Measurements from ENCODE around the gene MED20.

Gene MED20

DNA sequence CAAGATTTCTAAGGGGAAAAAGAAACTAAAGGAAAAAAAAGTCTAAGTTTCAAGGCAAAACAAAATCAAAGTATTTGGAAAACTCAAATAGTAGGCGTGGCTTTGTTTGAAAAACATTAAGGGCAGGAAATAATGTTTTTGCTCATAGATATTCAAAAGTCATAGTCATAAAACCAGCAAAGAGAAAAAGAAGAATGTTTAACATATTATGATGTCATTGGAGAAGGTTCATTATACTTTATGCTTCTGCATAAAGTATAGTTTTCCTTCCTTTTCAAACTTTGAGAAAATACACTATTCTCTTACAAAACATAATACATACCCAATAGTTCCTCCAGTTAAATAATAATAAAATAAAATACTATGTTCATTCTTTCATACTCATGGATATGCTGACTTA lies 39.4 kb downstream of the MED20 start:
- no peak for DNase-seq (ENCODE audit: extremely low spot score)
- ChIA-PET CTCF (no interaction called here), POLR2A (no interaction called here)
- TF ChIP-seq NFRKB (IDR thresholded peaks at IDR 0.05) (no peak), HDGF (IDR thresholded peaks at IDR 0.05; ENCODE audit: borderline replicate concordance) (no peak), FOXK2 (IDR thresholded peaks at IDR 0.05) (no peak), ELF4 (IDR thresholded peaks at IDR 0.05) (no peak), FOXM1 (IDR thresholded peaks at IDR 0.05; ENCODE audit: borderline replicate concordance) (no peak), LEF1 (IDR thresholded peaks at IDR 0.05; ENCODE audit: borderline replicate concordance) (no peak), ARNT (IDR thresholded peaks at IDR 0.05) (no peak), TARDBP (IDR thresholded peaks at IDR 0.05) (no peak), SUZ12 (IDR thresholded peaks at IDR 0.05) (no peak), SP1 (IDR thresholded peaks at IDR 0.05) (no peak), BHLHE40 (IDR thresholded peaks at IDR 0.05; ENCODE audit: borderline replicate concordance) (no peak), L3MBTL2 (conservative IDR thresholded peaks at IDR 0.05) (no peak), CTBP1 (IDR thresholded peaks at IDR 0.05; ENCODE audit: borderline replicate concordance) (no peak)
- TF ChIP-seq, protein P1, sequence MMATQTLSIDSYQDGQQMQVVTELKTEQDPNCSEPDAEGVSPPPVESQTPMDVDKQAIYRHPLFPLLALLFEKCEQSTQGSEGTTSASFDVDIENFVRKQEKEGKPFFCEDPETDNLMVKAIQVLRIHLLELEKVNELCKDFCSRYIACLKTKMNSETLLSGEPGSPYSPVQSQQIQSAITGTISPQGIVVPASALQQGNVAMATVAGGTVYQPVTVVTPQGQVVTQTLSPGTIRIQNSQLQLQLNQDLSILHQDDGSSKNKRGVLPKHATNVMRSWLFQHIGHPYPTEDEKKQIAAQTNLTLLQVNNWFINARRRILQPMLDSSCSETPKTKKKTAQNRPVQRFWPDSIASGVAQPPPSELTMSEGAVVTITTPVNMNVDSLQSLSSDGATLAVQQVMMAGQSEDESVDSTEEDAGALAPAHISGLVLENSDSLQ (IDR thresholded peaks at IDR 0.05), result no peak

DNA sequence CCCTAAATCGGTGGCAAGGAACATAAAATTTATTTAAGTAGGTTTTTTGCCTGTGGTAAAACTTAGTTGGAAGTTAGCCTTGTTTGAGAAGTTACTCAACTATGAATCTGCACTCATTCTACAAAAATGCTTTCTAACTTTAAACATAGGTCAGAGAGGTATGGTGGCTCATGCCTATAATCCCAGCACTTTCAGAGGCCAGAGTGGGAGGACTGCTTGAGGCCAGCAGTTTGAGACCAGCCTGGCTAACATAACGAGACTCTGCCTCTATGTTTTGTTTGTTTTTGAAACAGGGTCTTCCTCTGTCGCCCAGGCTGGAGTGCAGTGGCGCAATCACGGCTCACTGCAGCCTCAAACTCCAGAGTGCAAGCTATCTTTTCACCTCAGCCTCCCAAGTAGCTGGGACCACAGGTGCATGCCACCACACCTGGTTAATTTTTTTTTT lies 42.0 kb downstream of the MED20 start:
- CTCF ChIA-PET, result no interaction called here

GRCh38 chr6:41878246-41878645 lies 42.7 kb downstream of the MED20 start:
- no peak for TF ChIP-seq ZNF384 (IDR thresholded peaks at IDR 0.05)
- TF ChIP-seq LEF1 (IDR thresholded peaks at IDR 0.05; ENCODE audit: borderline replicate concordance), result no peak
- TF ChIP-seq SUZ12 (IDR thresholded peaks at IDR 0.05), result no peak
- no peak for TF ChIP-seq FOXM1 (IDR thresholded peaks at IDR 0.05; ENCODE audit: borderline replicate concordance)
- TF ChIP-seq ARNT (IDR thresholded peaks at IDR 0.05), result no peak
- TF ChIP-seq BHLHE40 (IDR thresholded peaks at IDR 0.05; ENCODE audit: borderline replicate concordance), result no peak
- TF ChIP-seq FOXA1 (IDR thresholded peaks at IDR 0.05), result no peak
- TF ChIP-seq L3MBTL2 (conservative IDR thresholded peaks at IDR 0.05), result no peak
- TF ChIP-seq ELF4 (IDR thresholded peaks at IDR 0.05), result no peak
- no peak for TF ChIP-seq NFRKB (IDR thresholded peaks at IDR 0.05)
- TF ChIP-seq SP1 (IDR thresholded peaks at IDR 0.05), result no peak
- no peak for TF ChIP-seq CTBP1 (IDR thresholded peaks at IDR 0.05; ENCODE audit: borderline replicate concordance)
- TF ChIP-seq TARDBP (IDR thresholded peaks at IDR 0.05), result no peak
- TF ChIP-seq, protein P1 (IDR thresholded peaks at IDR 0.05), result no peak
- ChIA-PET POLR2A (no interaction called here), CTCF (no interaction called here)
- DNase-seq (ENCODE audit: extremely low spot score), result no peak

More for the DNA sequence above, 42.0 kb downstream of the MED20 start:
- POLR2A ChIA-PET, result no interaction called here
- TF ChIP-seq ARNT (IDR thresholded peaks at IDR 0.05) (no peak), FOXM1 (IDR thresholded peaks at IDR 0.05; ENCODE audit: borderline replicate concordance) (no peak), LEF1 (IDR thresholded peaks at IDR 0.05; ENCODE audit: borderline replicate concordance) (no peak), CTBP1 (IDR thresholded peaks at IDR 0.05; ENCODE audit: borderline replicate concordance) (no peak), HDGF (IDR thresholded peaks at IDR 0.05; ENCODE audit: borderline replicate concordance) (no peak), SP1 (IDR thresholded peaks at IDR 0.05) (no peak), TARDBP (IDR thresholded peaks at IDR 0.05) (no peak), BHLHE40 (IDR thresholded peaks at IDR 0.05; ENCODE audit: borderline replicate concordance) (no peak), FOXA1 (IDR thresholded peaks at IDR 0.05) (no peak), NFRKB (IDR thresholded peaks at IDR 0.05) (no peak), L3MBTL2 (conservative IDR thresholded peaks at IDR 0.05) (no peak), ELF4 (IDR thresholded peaks at IDR 0.05) (no peak)
- TF ChIP-seq, protein P1 (IDR thresholded peaks at IDR 0.05), result no peak
- no peak for DNase-seq (ENCODE audit: extremely low spot score)

DNA sequence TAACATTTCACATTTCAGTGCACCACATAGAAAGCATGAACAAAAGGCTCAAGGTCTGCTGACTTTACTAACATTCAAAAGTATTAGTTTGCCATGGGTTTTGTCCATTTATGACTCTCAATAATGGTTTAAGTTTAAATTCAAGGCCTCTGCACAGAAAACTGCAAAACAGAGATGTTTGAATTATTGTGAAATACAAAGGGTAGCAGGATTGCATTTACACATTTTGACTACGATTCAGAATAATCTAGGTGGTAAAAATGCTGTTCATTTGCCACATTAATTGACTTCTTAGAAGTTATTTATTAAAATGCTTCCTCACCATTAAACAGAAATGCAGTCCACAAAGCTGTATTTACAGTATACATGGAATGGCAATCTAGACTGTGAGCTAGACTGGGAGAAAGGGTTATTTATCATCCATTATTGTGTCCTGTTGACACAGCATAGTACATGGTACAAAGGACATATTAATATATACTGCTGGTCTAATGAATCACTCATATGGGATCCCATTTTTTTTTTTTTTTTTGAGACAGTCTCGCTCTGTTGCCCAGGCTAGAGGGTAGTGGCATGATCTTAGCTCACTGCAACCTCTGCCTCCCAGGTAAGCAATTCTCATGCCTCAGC lies 43.8 kb downstream of the MED20 start:
- TF ChIP-seq LEF1 (IDR thresholded peaks at IDR 0.05; ENCODE audit: borderline replicate concordance) (no peak), ZNF384 (IDR thresholded peaks at IDR 0.05) (no peak), L3MBTL2 (conservative IDR thresholded peaks at IDR 0.05) (no peak), HDGF (IDR thresholded peaks at IDR 0.05; ENCODE audit: borderline replicate concordance) (no peak), BHLHE40 (IDR thresholded peaks at IDR 0.05; ENCODE audit: borderline replicate concordance) (no peak), ELF4 (IDR thresholded peaks at IDR 0.05) (no peak), ARNT (IDR thresholded peaks at IDR 0.05) (no peak), FOXK2 (IDR thresholded peaks at IDR 0.05) (no peak), SUZ12 (IDR thresholded peaks at IDR 0.05) (no peak), TARDBP (IDR thresholded peaks at IDR 0.05) (no peak), FOXM1 (IDR thresholded peaks at IDR 0.05; ENCODE audit: borderline replicate concordance) (no peak)
- TF ChIP-seq, protein P1 (IDR thresholded peaks at IDR 0.05), result no peak
- POLR2A ChIA-PET, result no interaction called here
- no peak for DNase-seq (ENCODE audit: extremely low spot score)
- CTCF ChIA-PET, result no interaction called here

DNA sequence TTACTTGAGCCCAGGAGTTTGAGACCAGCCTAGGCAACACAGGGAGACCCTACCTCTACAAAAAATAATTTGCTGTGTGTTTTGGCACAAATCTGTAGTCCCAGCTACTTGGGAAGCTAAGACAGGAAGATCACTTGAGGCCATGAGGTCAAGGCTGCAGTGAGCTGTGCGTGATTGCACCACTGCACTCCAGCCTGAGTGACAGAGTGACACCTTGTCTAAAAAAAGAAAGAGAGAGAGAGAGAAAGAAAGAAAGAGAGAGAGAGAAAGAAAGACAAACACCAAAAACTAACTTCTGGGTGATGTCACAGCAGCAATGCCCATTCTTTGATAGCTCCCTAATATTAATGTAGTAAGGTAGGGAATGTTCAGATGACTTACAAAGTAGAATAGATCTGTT lies 46.2 kb downstream of the MED20 start:
- TF ChIP-seq FOXA1 (IDR thresholded peaks at IDR 0.05) (no peak), ARNT (IDR thresholded peaks at IDR 0.05) (no peak), BHLHE40 (IDR thresholded peaks at IDR 0.05; ENCODE audit: borderline replicate concordance) (no peak), NFRKB (IDR thresholded peaks at IDR 0.05) (no peak), ZNF384 (IDR thresholded peaks at IDR 0.05) (no peak), L3MBTL2 (conservative IDR thresholded peaks at IDR 0.05) (no peak), FOXK2 (IDR thresholded peaks at IDR 0.05) (no peak), SP1 (IDR thresholded peaks at IDR 0.05) (no peak), CTBP1 (IDR thresholded peaks at IDR 0.05; ENCODE audit: borderline replicate concordance) (no peak), SUZ12 (IDR thresholded peaks at IDR 0.05) (no peak), LEF1 (IDR thresholded peaks at IDR 0.05; ENCODE audit: borderline replicate concordance) (no peak), FOXM1 (IDR thresholded peaks at IDR 0.05; ENCODE audit: borderline replicate concordance) (no peak), TARDBP (IDR thresholded peaks at IDR 0.05) (no peak)
- TF ChIP-seq, protein P1 (IDR thresholded peaks at IDR 0.05), result no peak
- CTCF ChIA-PET, result interaction anchor here (1.2 kb wide), 1 partner anchor 28 kb away, joined by 4 read pairs; no protein-coding TSS in a partner anchor
- POLR2A ChIA-PET, result no interaction called here
- no peak for DNase-seq (ENCODE audit: extremely low spot score)
